ENCODE results near the gene SPNS2. TPM values are rescaled to one million over a fixed set of nuclear protein-coding genes. Genes with fewer than 3 reads are reported as not detected.
A peak's percentile ranks its signal among the peaks of the same experiment; 100 is the strongest.

SPNS2 gene
- total and polyA plus RNA-seq, 9 donors, result 0.48 to 12.7 (median 4.2) TPM

GRCh38 chr17:4582691-4583090 lies 84.0 kb downstream of the SPNS2 start:
- H3K27me3 ChIP-seq, result no peaks in the 10 kb centered on the region
- H3K27ac ChIP-seq, result no peak overlapping the region
- no peak overlapping the region for H3K4me3 ChIP-seq
- no peak for TF ChIP-seq POLR2A (IDR thresholded peaks at IDR 0.05)
- TF ChIP-seq EP300 (IDR thresholded peaks at IDR 0.05), result no peak
- TF ChIP-seq, protein P1, sequence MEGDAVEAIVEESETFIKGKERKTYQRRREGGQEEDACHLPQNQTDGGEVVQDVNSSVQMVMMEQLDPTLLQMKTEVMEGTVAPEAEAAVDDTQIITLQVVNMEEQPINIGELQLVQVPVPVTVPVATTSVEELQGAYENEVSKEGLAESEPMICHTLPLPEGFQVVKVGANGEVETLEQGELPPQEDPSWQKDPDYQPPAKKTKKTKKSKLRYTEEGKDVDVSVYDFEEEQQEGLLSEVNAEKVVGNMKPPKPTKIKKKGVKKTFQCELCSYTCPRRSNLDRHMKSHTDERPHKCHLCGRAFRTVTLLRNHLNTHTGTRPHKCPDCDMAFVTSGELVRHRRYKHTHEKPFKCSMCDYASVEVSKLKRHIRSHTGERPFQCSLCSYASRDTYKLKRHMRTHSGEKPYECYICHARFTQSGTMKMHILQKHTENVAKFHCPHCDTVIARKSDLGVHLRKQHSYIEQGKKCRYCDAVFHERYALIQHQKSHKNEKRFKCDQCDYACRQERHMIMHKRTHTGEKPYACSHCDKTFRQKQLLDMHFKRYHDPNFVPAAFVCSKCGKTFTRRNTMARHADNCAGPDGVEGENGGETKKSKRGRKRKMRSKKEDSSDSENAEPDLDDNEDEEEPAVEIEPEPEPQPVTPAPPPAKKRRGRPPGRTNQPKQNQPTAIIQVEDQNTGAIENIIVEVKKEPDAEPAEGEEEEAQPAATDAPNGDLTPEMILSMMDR (IDR thresholded peaks at IDR 0.05), result no peak
- H3K9me3 ChIP-seq, result no peaks in the 10 kb centered on the region
- H3K36me3 ChIP-seq, result no peaks in the 10 kb centered on the region
- H3K4me1 ChIP-seq (ENCODE audit: insufficient read depth), result peaks cover 5% of the 10 kb centered on the region
- peak in 1 of 5 donors; percentile 15 for DNase-seq
- 75 to 86% (median 81%) methylated on average over 8 of the region's 8 CpGs for WGBS, 3 donors
- intact Hi-C loops (cut with DNase I), result no loop called here

GRCh38 chr17:4583206-4583605 lies 84.5 kb downstream of the SPNS2 start:
- DNase-seq, result peak in 1 of 5 donors; percentile 18
- Histone ChIP-seq H3K4me3 (no peak overlapping the region), H3K36me3 (no peaks in the 10 kb centered on the region), H3K4me1 (ENCODE audit: insufficient read depth) (peaks cover 5% of the 10 kb centered on the region), H3K9me3 (no peaks in the 10 kb centered on the region), H3K27me3 (no peaks in the 10 kb centered on the region), H3K27ac (no peak overlapping the region)
- TF ChIP-seq EP300 (IDR thresholded peaks at IDR 0.05) (no peak), POLR2A (IDR thresholded peaks at IDR 0.05) (no peak)
- TF ChIP-seq, protein P1 (IDR thresholded peaks at IDR 0.05), result no peak
- 82 to 87% (median 83%) methylated on average over 3 of the region's 3 CpGs for WGBS, 3 donors
- intact Hi-C loops (cut with DNase I), result no loop called here

DNA sequence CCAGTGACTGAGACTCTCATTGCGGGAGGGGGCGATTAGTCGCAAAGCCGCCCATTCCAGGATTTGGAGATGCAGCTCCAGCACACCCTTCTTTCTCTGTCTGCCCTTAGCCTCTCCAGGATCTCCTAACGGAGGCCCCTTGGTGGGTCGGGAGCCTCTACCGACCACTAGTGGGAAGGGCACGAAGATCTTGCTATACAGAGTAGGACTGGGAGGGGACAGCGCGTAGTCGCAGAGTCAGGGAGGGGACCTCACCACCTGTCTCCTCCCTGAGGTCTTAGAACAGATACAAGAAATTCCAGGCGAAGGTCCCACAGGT lies 85.1 kb downstream of the SPNS2 start:
- H3K4me3 ChIP-seq, result peak overlapping the region; percentile 41
- 12 to 27% (median 16%) methylated on average over 11 to 12 of the region's 12 CpGs for WGBS, 3 donors
- H3K9me3 ChIP-seq, result no peaks in the 10 kb centered on the region
- TF ChIP-seq EP300 (IDR thresholded peaks at IDR 0.05), result no peak
- TF ChIP-seq POLR2A (IDR thresholded peaks at IDR 0.05), result no peak
- TF ChIP-seq, protein P1 (IDR thresholded peaks at IDR 0.05), result peak; percentile 35 to 53 (median 49)
- no peaks in the 10 kb centered on the region for H3K36me3 ChIP-seq
- intact Hi-C loops (cut with DNase I), result no loop called here
- H3K27me3 ChIP-seq, result no peaks in the 10 kb centered on the region
- DNase-seq, result peak in 3 of 5 donors; percentile 65 to 73 (median 65)
- H3K27ac ChIP-seq, result peak overlapping the region; percentile 64 to 81
- H3K4me1 ChIP-seq (ENCODE audit: insufficient read depth), result peaks cover 5% of the 10 kb centered on the region

- Histone ChIP-seq H3K9me3 (no peaks in the 10 kb centered on the region), H3K4me3 (peak within 1 kb of the TSS; percentile 41), H3K4me1 (ENCODE audit: insufficient read depth) (peaks cover 5% of the 10 kb centered on the region), H3K36me3 (no peaks in the 10 kb centered on the region), H3K27me3 (no peaks in the 10 kb centered on the region), H3K27ac (peak within 1 kb of the TSS; percentile 64 to 81)
- intact Hi-C loops (cut with DNase I), result no loop called here
- 0 to 2% (median 1%) methylated on average over 13 to 100 of the region's 100 CpGs for WGBS, 3 donors
- DNase-seq, result peak; percentile 82 to 89 (median 86)
- TF ChIP-seq EP300 (IDR thresholded peaks at IDR 0.05) (no peak), POLR2A (IDR thresholded peaks at IDR 0.05) (no peak)
- TF ChIP-seq, protein P1 (IDR thresholded peaks at IDR 0.05), result peak in 1 of 3 donors; percentile 27
Measured at GRCh38 chr17:4584101-4584916, 85.6 kb downstream of the SPNS2 start, which contains the start of gene SMTNL2. Gene SMTNL2, plus strand, starts transcription at chr17:4584529. Its CDS starts 77 bp downstream, at chr17:4584606.
